ENCODE measurements around the gene CTCF. TPM values are rescaled to one million over a fixed set of nuclear protein-coding genes. Genes with fewer than 3 reads are reported as not detected.

Gene CTCF
- total RNA-seq, 1 donor from 2014 or later = 31.3 TPM

- Histone ChIP-seq H3K9ac (ENCODE audit: low read depth in 1 of 3, low read length in 3 of 3) (peak overlapping the region in 2 of 3 donors; percentile 27 to 72), H3K27ac (ENCODE audit: low read depth, low read length) (peak overlapping the region; percentile 20), H3K36me3 (ENCODE audit: control insufficient read depth in 3 of 3, insufficient read depth in 3 of 3, low read length in 3 of 3) (peaks cover 15 to 17% (median 17%) of the 10 kb centered on the region in 3 donors), H3K27me3 (ENCODE audit: control insufficient read depth in 3 of 3, insufficient read depth in 3 of 3, low read length in 3 of 3) (no peaks in the 10 kb centered on the region), H3K9me3 (ENCODE audit: control insufficient read depth in 3 of 3, low read length in 3 of 3) (no peaks in the 10 kb centered on the region), H3K4me3 (ENCODE audit: low read length in 3 of 3) (peak overlapping the region; percentile 69 to 99 (median 99)), H3K4me1 (ENCODE audit: control insufficient read depth in 3 of 3, insufficient read depth in 3 of 3, low read length in 3 of 3) (peaks cover 25 to 37% (median 29%) of the 10 kb centered on the region in 3 donors)
Measured at GRCh38 chr16:67661101-67661761, 98.9 kb downstream of the CTCF start.

- peaks cover 28 to 42% (median 32%) of the 10 kb centered on the region in 3 donors for H3K4me1 ChIP-seq (ENCODE audit: control insufficient read depth in 3 of 3, insufficient read depth in 3 of 3, low read length in 3 of 3)
- no peak overlapping the region for H3K27ac ChIP-seq (ENCODE audit: low read depth, low read length)
- H3K4me3 ChIP-seq (ENCODE audit: low read length in 3 of 3) = no peak overlapping the region
- H3K9ac ChIP-seq (ENCODE audit: low read depth in 1 of 3, low read length in 3 of 3) = peak overlapping the region in 1 of 3 donors; percentile 72
- H3K9me3 ChIP-seq (ENCODE audit: control insufficient read depth in 3 of 3, low read length in 3 of 3) = no peaks in the 10 kb centered on the region
- peaks cover 15 to 17% (median 17%) of the 10 kb centered on the region in 3 donors for H3K36me3 ChIP-seq (ENCODE audit: control insufficient read depth in 3 of 3, insufficient read depth in 3 of 3, low read length in 3 of 3)
- H3K27me3 ChIP-seq (ENCODE audit: control insufficient read depth in 3 of 3, insufficient read depth in 3 of 3, low read length in 3 of 3) = no peaks in the 10 kb centered on the region
Measured at GRCh38 chr16:67661886-67662652, 99.7 kb downstream of the CTCF start.

DNA sequence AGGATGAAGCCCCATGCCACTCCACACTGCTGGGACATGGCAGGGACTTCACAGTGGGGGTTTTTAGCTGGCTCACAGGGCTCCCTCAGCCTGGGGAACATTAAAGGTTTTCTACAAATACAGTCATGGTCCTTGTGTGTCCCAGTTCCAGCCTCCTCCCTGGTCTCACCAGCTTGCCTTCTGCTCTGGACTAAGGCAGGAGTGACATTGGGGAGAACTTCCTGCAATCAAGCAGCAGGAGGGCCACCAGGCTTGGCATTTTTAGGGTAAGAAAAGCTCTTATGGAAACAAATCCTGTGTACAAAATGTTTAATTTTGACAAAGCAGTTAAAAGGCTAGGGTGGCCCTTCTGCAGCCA, 100.3 kb downstream of the CTCF start:
- H3K36me3 ChIP-seq (ENCODE audit: control insufficient read depth in 3 of 3, insufficient read depth in 3 of 3, low read length in 3 of 3) = peaks cover 12 to 15% (median 14%) of the 10 kb centered on the region in 3 donors
- H3K9ac ChIP-seq (ENCODE audit: low read depth in 1 of 3, low read length in 3 of 3) = no peak overlapping the region
- H3K4me1 ChIP-seq (ENCODE audit: control insufficient read depth in 3 of 3, insufficient read depth in 3 of 3, low read length in 3 of 3) = peaks cover 34 to 47% (median 38%) of the 10 kb centered on the region in 3 donors
- no peaks in the 10 kb centered on the region for H3K27me3 ChIP-seq (ENCODE audit: control insufficient read depth in 3 of 3, insufficient read depth in 3 of 3, low read length in 3 of 3)
- H3K27ac ChIP-seq (ENCODE audit: low read depth, low read length) = no peak overlapping the region
- H3K9me3 ChIP-seq (ENCODE audit: control insufficient read depth in 3 of 3, low read length in 3 of 3) = no peaks in the 10 kb centered on the region
- H3K4me3 ChIP-seq (ENCODE audit: low read length in 3 of 3) = no peak overlapping the region

- H3K4me1 ChIP-seq (ENCODE audit: control insufficient read depth in 3 of 3, insufficient read depth in 3 of 3, low read length in 3 of 3) = peaks cover 40 to 54% (median 44%) of the 10 kb centered on the region in 3 donors
- peaks cover 7 to 9% (median 8%) of the 10 kb centered on the region in 3 donors for H3K36me3 ChIP-seq (ENCODE audit: control insufficient read depth in 3 of 3, insufficient read depth in 3 of 3, low read length in 3 of 3)
- no peaks in the 10 kb centered on the region for H3K9me3 ChIP-seq (ENCODE audit: control insufficient read depth in 3 of 3, low read length in 3 of 3)
- no peak overlapping the region for H3K27ac ChIP-seq (ENCODE audit: low read depth, low read length)
- no peak overlapping the region for H3K9ac ChIP-seq (ENCODE audit: low read depth in 1 of 3, low read length in 3 of 3)
- no peak overlapping the region for H3K4me3 ChIP-seq (ENCODE audit: low read length in 3 of 3)
- H3K27me3 ChIP-seq (ENCODE audit: control insufficient read depth in 3 of 3, insufficient read depth in 3 of 3, low read length in 3 of 3) = no peaks in the 10 kb centered on the region
Measured at GRCh38 chr16:67663151-67663876, 101.0 kb downstream of the CTCF start.

DNA sequence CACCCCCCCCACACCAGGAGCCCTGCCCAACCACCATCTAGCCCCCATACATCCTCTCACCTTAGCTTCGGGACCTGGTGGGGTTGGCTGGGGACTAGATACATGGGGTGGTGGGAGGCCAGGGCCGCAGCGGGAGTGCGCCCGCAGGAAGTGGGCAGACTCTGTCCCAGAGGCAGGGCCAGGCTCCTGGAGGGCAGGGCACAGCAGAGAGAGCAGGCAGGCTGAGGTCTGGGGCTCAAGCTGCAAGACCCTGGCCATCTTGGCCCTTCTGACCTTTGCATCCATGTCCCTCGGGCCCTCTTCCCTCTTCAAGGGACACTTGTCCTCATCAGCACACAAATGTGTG, 101.5 kb downstream of the CTCF start:
- no peaks in the 10 kb centered on the region for H3K9me3 ChIP-seq (ENCODE audit: control insufficient read depth in 3 of 3, low read length in 3 of 3)
- peaks cover 38 to 51% (median 40%) of the 10 kb centered on the region in 3 donors for H3K4me1 ChIP-seq (ENCODE audit: control insufficient read depth in 3 of 3, insufficient read depth in 3 of 3, low read length in 3 of 3)
- no peaks in the 10 kb centered on the region for H3K27me3 ChIP-seq (ENCODE audit: control insufficient read depth in 3 of 3, insufficient read depth in 3 of 3, low read length in 3 of 3)
- H3K4me3 ChIP-seq (ENCODE audit: low read length in 3 of 3) = no peak overlapping the region
- no peak overlapping the region for H3K9ac ChIP-seq (ENCODE audit: low read depth in 1 of 3, low read length in 3 of 3)
- no peak overlapping the region for H3K27ac ChIP-seq (ENCODE audit: low read depth, low read length)
- H3K36me3 ChIP-seq (ENCODE audit: control insufficient read depth in 3 of 3, insufficient read depth in 3 of 3, low read length in 3 of 3) = peaks cover 4 to 8% (median 7%) of the 10 kb centered on the region in 3 donors

- Histone ChIP-seq H3K4me1 (ENCODE audit: control insufficient read depth in 3 of 3, insufficient read depth in 3 of 3, low read length in 3 of 3) (peaks cover 34 to 47% (median 36%) of the 10 kb centered on the region in 3 donors), H3K4me3 (ENCODE audit: low read length in 3 of 3) (no peak overlapping the region), H3K27me3 (ENCODE audit: control insufficient read depth in 3 of 3, insufficient read depth in 3 of 3, low read length in 3 of 3) (no peaks in the 10 kb centered on the region), H3K9ac (ENCODE audit: low read depth in 1 of 3, low read length in 3 of 3) (no peak overlapping the region), H3K36me3 (ENCODE audit: control insufficient read depth in 3 of 3, insufficient read depth in 3 of 3, low read length in 3 of 3) (peaks cover 4 to 8% (median 7%) of the 10 kb centered on the region in 3 donors), H3K9me3 (ENCODE audit: control insufficient read depth in 3 of 3, low read length in 3 of 3) (no peaks in the 10 kb centered on the region), H3K27ac (ENCODE audit: low read depth, low read length) (no peak overlapping the region)
Measured at GRCh38 chr16:67664258-67664657, 101.9 kb downstream of the CTCF start.

- H3K4me1 ChIP-seq (ENCODE audit: control insufficient read depth in 3 of 3, insufficient read depth in 3 of 3, low read length in 3 of 3) = peaks cover 28 to 41% (median 30%) of the 10 kb centered on the region in 3 donors
- H3K27ac ChIP-seq (ENCODE audit: low read depth, low read length) = no peak overlapping the region
- no peak overlapping the region for H3K9ac ChIP-seq (ENCODE audit: low read depth in 1 of 3, low read length in 3 of 3)
- no peak overlapping the region for H3K4me3 ChIP-seq (ENCODE audit: low read length in 3 of 3)
- H3K27me3 ChIP-seq (ENCODE audit: control insufficient read depth in 3 of 3, insufficient read depth in 3 of 3, low read length in 3 of 3) = no peaks in the 10 kb centered on the region
- H3K36me3 ChIP-seq (ENCODE audit: control insufficient read depth in 3 of 3, insufficient read depth in 3 of 3, low read length in 3 of 3) = peaks cover 4 to 8% (median 7%) of the 10 kb centered on the region in 3 donors
- H3K9me3 ChIP-seq (ENCODE audit: control insufficient read depth in 3 of 3, low read length in 3 of 3) = no peaks in the 10 kb centered on the region
Measured at GRCh38 chr16:67664871-67665270, 102.5 kb downstream of the CTCF start.

GRCh38 chr16:67665598-67665997, 103.3 kb downstream of the CTCF start:
- no peaks in the 10 kb centered on the region for H3K27me3 ChIP-seq (ENCODE audit: control insufficient read depth in 3 of 3, insufficient read depth in 3 of 3, low read length in 3 of 3)
- H3K9me3 ChIP-seq (ENCODE audit: control insufficient read depth in 3 of 3, low read length in 3 of 3) = no peaks in the 10 kb centered on the region
- H3K4me3 ChIP-seq (ENCODE audit: low read length in 3 of 3) = peak overlapping the region in 2 of 3 donors; percentile 41 to 88
- peaks cover 26 to 35% (median 27%) of the 10 kb centered on the region in 3 donors for H3K4me1 ChIP-seq (ENCODE audit: control insufficient read depth in 3 of 3, insufficient read depth in 3 of 3, low read length in 3 of 3)
- H3K27ac ChIP-seq (ENCODE audit: low read depth, low read length) = no peak overlapping the region
- H3K9ac ChIP-seq (ENCODE audit: low read depth in 1 of 3, low read length in 3 of 3) = peak overlapping the region in 2 of 3 donors; percentile 50 to 67
- H3K36me3 ChIP-seq (ENCODE audit: control insufficient read depth in 3 of 3, insufficient read depth in 3 of 3, low read length in 3 of 3) = peaks cover 4 to 8% (median 7%) of the 10 kb centered on the region in 3 donors

DNA sequence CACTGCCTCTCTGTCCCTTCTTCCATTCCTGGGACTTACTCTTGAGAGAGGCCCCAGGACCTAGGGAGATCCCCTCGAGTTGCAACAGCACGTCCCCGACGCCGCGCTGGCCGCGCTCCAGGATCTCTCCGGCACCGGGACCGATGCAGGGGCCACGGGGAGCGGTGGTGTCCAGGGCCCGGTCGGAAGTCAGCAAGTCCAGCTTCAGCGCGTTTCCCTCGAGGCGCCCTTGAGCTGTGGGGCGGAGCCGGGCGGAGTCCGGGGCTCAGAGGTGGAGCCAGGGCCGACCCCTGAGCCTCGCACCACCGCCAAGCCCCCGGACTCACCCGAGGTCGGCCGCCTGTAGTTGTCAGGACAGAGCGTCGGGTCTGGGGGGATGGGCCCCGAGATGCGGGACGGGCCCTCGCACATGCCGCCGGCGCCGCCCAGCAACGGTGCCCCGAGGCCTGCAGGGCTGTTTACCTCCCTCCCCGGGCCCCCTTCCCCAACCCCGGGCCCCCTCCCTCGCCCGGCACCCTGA, 103.8 kb downstream of the CTCF start:
- Histone ChIP-seq H3K4me1 (ENCODE audit: control insufficient read depth in 3 of 3, insufficient read depth in 3 of 3, low read length in 3 of 3) (peaks cover 24 to 32% (median 25%) of the 10 kb centered on the region in 3 donors), H3K9me3 (ENCODE audit: control insufficient read depth in 3 of 3, low read length in 3 of 3) (no peaks in the 10 kb centered on the region), H3K27ac (ENCODE audit: low read depth, low read length) (peak overlapping the region; percentile 81), H3K27me3 (ENCODE audit: control insufficient read depth in 3 of 3, insufficient read depth in 3 of 3, low read length in 3 of 3) (no peaks in the 10 kb centered on the region), H3K36me3 (ENCODE audit: control insufficient read depth in 3 of 3, insufficient read depth in 3 of 3, low read length in 3 of 3) (peaks cover 4 to 8% (median 7%) of the 10 kb centered on the region in 3 donors), H3K9ac (ENCODE audit: low read depth in 1 of 3, low read length in 3 of 3) (peak overlapping the region in 2 of 3 donors; percentile 90), H3K4me3 (ENCODE audit: low read length in 3 of 3) (peak overlapping the region; percentile 41 to 88 (median 85))
